NB4 (cell line): ENCODE results near the gene KCNMB2.

ENCODE experiments used
- MYC ChIP-seq: IDR thresholded peaks from 2 replicates; pipeline ENCODE4 v1.6.1; 2011; ENCODE audit warnings: low read depth, low read length
- POLR2A ChIP-seq: IDR thresholded peaks from 2 replicates; pipeline ENCODE4 v1.6.1; 2011; ENCODE audit warnings: mild to moderate bottlenecking; ENCODE audit not compliant: insufficient read length; ENCODE audit errors: extremely low read depth
- TF ChIP-seq, protein P1 (sequence below): IDR thresholded peaks from one replicate; pipeline ENCODE4 v1.5.1; 2012; ENCODE audit warnings: low read depth, low read length
- TF ChIP-seq, protein P2 (sequence below): IDR thresholded peaks from 2 replicates; pipeline ENCODE4 v1.6.1; 2011; ENCODE audit warnings: low read depth, low read length

DNA sequence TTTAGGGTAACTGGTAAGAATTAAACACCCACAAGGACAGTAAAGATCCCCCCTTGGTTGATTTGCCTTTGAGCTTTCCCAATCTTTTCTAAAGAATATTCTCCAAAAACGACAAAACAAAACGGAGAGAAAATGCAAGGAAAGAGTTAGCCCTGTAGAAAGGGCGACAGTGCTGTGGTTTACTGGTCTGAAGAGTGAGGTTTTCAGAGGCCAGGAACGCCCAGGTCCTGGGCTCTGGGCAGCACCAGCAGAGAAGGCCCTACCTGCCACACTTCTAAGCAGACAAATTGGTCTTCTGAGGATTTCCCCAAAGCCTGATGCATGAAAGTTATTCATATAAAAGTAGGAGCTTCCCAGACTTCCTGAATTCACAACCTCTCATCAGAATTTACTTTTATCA is 119.3 kb downstream of the KCNMB2 start:
- TF ChIP-seq, protein P1, sequence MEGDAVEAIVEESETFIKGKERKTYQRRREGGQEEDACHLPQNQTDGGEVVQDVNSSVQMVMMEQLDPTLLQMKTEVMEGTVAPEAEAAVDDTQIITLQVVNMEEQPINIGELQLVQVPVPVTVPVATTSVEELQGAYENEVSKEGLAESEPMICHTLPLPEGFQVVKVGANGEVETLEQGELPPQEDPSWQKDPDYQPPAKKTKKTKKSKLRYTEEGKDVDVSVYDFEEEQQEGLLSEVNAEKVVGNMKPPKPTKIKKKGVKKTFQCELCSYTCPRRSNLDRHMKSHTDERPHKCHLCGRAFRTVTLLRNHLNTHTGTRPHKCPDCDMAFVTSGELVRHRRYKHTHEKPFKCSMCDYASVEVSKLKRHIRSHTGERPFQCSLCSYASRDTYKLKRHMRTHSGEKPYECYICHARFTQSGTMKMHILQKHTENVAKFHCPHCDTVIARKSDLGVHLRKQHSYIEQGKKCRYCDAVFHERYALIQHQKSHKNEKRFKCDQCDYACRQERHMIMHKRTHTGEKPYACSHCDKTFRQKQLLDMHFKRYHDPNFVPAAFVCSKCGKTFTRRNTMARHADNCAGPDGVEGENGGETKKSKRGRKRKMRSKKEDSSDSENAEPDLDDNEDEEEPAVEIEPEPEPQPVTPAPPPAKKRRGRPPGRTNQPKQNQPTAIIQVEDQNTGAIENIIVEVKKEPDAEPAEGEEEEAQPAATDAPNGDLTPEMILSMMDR, result no peak
- TF ChIP-seq POLR2A, result no peak
- TF ChIP-seq MYC, result no peak
- TF ChIP-seq, protein P2, sequence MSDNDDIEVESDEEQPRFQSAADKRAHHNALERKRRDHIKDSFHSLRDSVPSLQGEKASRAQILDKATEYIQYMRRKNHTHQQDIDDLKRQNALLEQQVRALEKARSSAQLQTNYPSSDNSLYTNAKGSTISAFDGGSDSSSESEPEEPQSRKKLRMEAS, result no peak
